ENCODE measurements around the gene HOXD4. TPM values are rescaled to one million over a fixed set of nuclear protein-coding genes. Genes with fewer than 3 reads are reported as not detected.

HOXD4 gene
- total RNA-seq, 1 experiment from 2014 or later, result 1.2 TPM

DNA sequence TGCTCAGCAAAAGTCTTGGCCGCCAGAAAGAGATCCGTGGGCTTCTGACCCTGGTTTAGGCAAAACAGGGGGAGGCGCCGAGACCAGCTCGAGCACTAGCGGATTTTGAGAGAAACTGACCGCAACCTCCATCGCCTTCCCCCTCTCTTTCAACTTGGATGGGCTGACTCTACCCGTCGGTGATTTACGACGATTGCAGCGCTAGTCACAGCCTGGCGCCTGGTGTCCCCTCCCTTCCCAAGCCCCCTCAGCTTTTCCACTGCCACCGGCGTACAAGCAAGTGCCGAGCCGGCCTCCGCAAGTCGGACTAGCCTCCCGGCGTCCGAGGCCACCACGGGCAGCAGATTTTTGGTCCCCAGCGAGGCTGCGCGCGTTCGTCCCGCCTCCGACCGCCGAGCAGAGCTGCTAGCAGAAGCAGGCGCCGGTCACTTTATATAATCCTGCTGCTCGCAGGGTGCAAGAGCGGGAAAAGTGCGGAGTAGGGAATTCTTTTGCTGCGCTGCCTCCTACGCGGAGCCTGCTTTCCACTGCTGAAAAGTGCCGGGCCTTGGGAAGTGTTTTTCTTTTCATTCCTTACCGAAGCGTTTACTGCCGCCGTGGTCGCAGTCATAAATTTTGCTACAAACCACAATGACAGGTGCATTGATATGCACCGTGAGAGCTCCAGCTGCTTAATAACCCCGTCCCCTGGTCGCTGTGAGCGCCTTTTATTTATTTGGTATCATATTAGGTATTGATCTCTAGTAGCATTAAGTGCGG is 13.4 kb downstream of the HOXD4 start:
- DNase-seq, result no peak
- peaks cover 10% of the 10 kb centered on the region for H3K27me3 Mint-ChIP-seq (ENCODE audit: insufficient read depth, unreplicated experiment)
- BruUV-seq (replicated peaks), result no TSS peak
- H3K4me1 Mint-ChIP-seq (ENCODE audit: low read depth, unreplicated experiment), result no peaks in the 10 kb centered on the region
- H3K36me3 Mint-ChIP-seq (ENCODE audit: insufficient read depth, unreplicated experiment), result no peaks in the 10 kb centered on the region
- Histone ChIP-seq H3K9me3 (no peaks in the 10 kb centered on the region), H3K4me1 (no peaks in the 10 kb centered on the region), H3K4me3 (ENCODE audit: low read depth, low read length) (no peak overlapping the region), H3K27me3 (replicated peaks; ENCODE audit: control insufficient read depth, insufficient read depth, low read length) (no peaks in the 10 kb centered on the region), H3K36me3 (ENCODE audit: control insufficient read depth, insufficient read depth, low read length) (no peaks in the 10 kb centered on the region)
- H3K9me3 Mint-ChIP-seq (ENCODE audit: unreplicated experiment), result peaks cover 9% of the 10 kb centered on the region
- TF ChIP-seq, protein P1, sequence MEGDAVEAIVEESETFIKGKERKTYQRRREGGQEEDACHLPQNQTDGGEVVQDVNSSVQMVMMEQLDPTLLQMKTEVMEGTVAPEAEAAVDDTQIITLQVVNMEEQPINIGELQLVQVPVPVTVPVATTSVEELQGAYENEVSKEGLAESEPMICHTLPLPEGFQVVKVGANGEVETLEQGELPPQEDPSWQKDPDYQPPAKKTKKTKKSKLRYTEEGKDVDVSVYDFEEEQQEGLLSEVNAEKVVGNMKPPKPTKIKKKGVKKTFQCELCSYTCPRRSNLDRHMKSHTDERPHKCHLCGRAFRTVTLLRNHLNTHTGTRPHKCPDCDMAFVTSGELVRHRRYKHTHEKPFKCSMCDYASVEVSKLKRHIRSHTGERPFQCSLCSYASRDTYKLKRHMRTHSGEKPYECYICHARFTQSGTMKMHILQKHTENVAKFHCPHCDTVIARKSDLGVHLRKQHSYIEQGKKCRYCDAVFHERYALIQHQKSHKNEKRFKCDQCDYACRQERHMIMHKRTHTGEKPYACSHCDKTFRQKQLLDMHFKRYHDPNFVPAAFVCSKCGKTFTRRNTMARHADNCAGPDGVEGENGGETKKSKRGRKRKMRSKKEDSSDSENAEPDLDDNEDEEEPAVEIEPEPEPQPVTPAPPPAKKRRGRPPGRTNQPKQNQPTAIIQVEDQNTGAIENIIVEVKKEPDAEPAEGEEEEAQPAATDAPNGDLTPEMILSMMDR (IDR thresholded peaks at IDR 0.05; ENCODE audit: insufficient read depth in 1 of 2, low read depth in 1 of 2, low read length in 1 of 2, severe bottlenecking in 1 of 2, unreplicated experiment in 1 of 2), result no peak
- ChIA-PET CTCF (no interaction called here), POLR2A (no interaction called here)
- intact Hi-C loops (cut with micrococcal nuclease; ENCODE audit: unreplicated experiment), result no loop called here
- no peak overlapping the region for H3K4me3 Mint-ChIP-seq (ENCODE audit: unreplicated experiment)
- H3K27ac Mint-ChIP-seq (ENCODE audit: unreplicated experiment), result no peak overlapping the region

DNA sequence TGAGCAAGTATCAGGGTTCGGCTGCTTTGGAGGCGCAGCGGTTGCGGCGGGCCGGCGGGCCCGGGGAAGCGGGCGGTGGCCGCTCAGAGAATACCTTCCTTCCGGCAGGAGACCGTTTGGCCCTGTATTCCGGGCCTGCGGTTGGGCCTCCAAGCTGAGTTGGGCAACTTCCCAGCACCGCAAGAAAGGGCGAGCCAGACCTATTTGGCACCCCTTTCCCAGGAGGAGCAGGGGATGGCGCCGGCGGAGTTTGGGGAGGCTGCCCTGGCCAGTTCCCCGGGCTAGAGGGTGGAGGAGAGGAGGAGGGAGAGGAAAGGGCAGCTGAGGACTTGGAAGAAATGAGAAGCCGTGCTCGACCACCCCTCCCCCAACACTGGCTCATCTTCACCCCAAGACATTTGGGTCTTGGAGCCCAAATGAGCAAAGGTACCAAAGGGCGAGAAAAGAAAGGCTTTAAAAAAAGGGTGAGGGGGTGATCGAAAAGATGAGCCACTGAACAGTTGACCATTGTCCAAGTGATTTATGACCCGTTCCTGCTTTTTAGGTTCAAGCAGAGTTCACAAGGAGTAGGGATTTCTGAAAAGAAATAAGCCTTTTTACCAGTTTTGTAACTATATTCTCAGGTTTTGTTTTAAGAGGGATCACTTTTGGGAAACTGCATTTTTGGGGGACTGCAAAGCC is 14.2 kb downstream of the HOXD4 start:
- Histone ChIP-seq H3K36me3 (ENCODE audit: control insufficient read depth, insufficient read depth, low read length) (no peaks in the 10 kb centered on the region), H3K4me1 (no peaks in the 10 kb centered on the region), H3K27me3 (replicated peaks; ENCODE audit: control insufficient read depth, insufficient read depth, low read length) (no peaks in the 10 kb centered on the region), H3K9me3 (no peaks in the 10 kb centered on the region), H3K4me3 (ENCODE audit: low read depth, low read length) (no peak overlapping the region)
- Mint-ChIP-seq H3K27ac (ENCODE audit: unreplicated experiment) (no peak overlapping the region), H3K36me3 (ENCODE audit: insufficient read depth, unreplicated experiment) (no peaks in the 10 kb centered on the region), H3K4me1 (ENCODE audit: low read depth, unreplicated experiment) (no peaks in the 10 kb centered on the region), H3K9me3 (ENCODE audit: unreplicated experiment) (peaks cover 9% of the 10 kb centered on the region), H3K4me3 (ENCODE audit: unreplicated experiment) (no peak overlapping the region), H3K27me3 (ENCODE audit: insufficient read depth, unreplicated experiment) (peaks cover 10% of the 10 kb centered on the region)
- TF ChIP-seq, protein P1 (IDR thresholded peaks at IDR 0.05; ENCODE audit: insufficient read depth in 1 of 2, low read depth in 1 of 2, low read length in 1 of 2, severe bottlenecking in 1 of 2, unreplicated experiment in 1 of 2), result no peak
- intact Hi-C loops (cut with micrococcal nuclease; ENCODE audit: unreplicated experiment), result no loop called here
- ChIA-PET POLR2A (no interaction called here), CTCF (no interaction called here)
- BruUV-seq (replicated peaks), result no TSS peak
- no peak for DNase-seq

DNA sequence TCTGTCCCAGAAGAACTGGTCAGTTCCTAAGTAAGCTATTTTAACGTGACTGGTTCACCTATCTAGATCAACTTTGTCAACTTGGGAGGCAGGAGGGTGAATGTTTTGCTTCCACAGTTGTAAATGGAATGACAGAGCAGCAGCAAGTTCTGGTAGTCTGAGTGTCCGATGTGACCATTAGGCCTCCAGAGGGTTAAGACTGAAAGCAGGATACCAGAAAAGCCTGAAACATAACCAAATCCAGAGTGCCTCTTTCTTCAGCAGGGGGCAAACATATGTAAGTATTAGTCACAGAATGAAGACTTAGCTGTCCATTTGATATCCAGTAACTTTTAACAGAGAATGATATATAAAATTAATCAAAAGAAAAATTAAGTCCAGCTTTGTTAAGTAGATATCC is 14.9 kb downstream of the HOXD4 start:
- Histone ChIP-seq H3K27me3 (replicated peaks; ENCODE audit: control insufficient read depth, insufficient read depth, low read length) (no peaks in the 10 kb centered on the region), H3K36me3 (ENCODE audit: control insufficient read depth, insufficient read depth, low read length) (no peaks in the 10 kb centered on the region), H3K4me3 (ENCODE audit: low read depth, low read length) (no peak overlapping the region), H3K9me3 (no peaks in the 10 kb centered on the region), H3K4me1 (no peaks in the 10 kb centered on the region)
- peaks cover 9% of the 10 kb centered on the region for H3K9me3 Mint-ChIP-seq (ENCODE audit: unreplicated experiment)
- intact Hi-C loops (cut with micrococcal nuclease; ENCODE audit: unreplicated experiment), result no loop called here
- H3K36me3 Mint-ChIP-seq (ENCODE audit: insufficient read depth, unreplicated experiment), result no peaks in the 10 kb centered on the region
- ChIA-PET POLR2A (no interaction called here), CTCF (no interaction called here)
- H3K27me3 Mint-ChIP-seq (ENCODE audit: insufficient read depth, unreplicated experiment), result peaks cover 7% of the 10 kb centered on the region
- TF ChIP-seq, protein P1 (IDR thresholded peaks at IDR 0.05; ENCODE audit: insufficient read depth in 1 of 2, low read depth in 1 of 2, low read length in 1 of 2, severe bottlenecking in 1 of 2, unreplicated experiment in 1 of 2), result no peak
- no peak overlapping the region for H3K27ac Mint-ChIP-seq (ENCODE audit: unreplicated experiment)
- BruUV-seq (replicated peaks), result no TSS peak
- no peak overlapping the region for H3K4me3 Mint-ChIP-seq (ENCODE audit: unreplicated experiment)
- no peak for DNase-seq
- no peaks in the 10 kb centered on the region for H3K4me1 Mint-ChIP-seq (ENCODE audit: low read depth, unreplicated experiment)
